Tibial artery (tissue), 4 donors: ENCODE results near the gene LMOD2.

ENCODE experiments used
- DNase-seq, 2 donors: peaks; one replicate each; pipeline ENCODE4 v3.0.0-alpha.2; 2019
- H3K27ac ChIP-seq, 2 donors: fragments of 200-600 bp; sonication (generic) in 1 of 2; 1 replicate in 1 of 2; 2 replicates in 1 of 2; pipeline ENCODE4 v1.5.1; 2018 to 2019; ENCODE audit warnings: mild to moderate bottlenecking in 1 of 2
- H3K27me3 ChIP-seq, 2 donors: fragments of 200-600 bp; sonication (generic) in 1 of 2; one replicate each; pipeline versions ENCODE4 v1.5.1 to v1.6.0; 2016 to 2019
- H3K36me3 ChIP-seq, 3 donors: fragments of 200-600 bp; sonication (generic) in 2 of 3; one replicate each; pipeline ENCODE4 v1.5.1; 2016 to 2019; ENCODE audit warnings: mild to moderate bottlenecking in 2 of 3
- H3K4me1 ChIP-seq, 4 donors: fragments of 200-600 bp; sonication (generic) in 2 of 4; 1 replicate in 3 of 4; 2 replicates in 1 of 4; pipeline ENCODE4 v1.5.1; 2016 to 2019
- H3K4me3 ChIP-seq, 2 donors: fragments of 200-600 bp; sonication (generic) in 1 of 2; 1 replicate in 1 of 2; 2 replicates in 1 of 2; pipeline ENCODE4 v1.5.1; 2018 to 2019; ENCODE audit warnings: mild to moderate bottlenecking in 2 of 2
- H3K9me3 ChIP-seq, 3 donors: fragments of 200-600 bp; sonication (generic) in 1 of 3; one replicate each; pipeline ENCODE4 v1.5.1; 2016 to 2019
- CTCF ChIP-seq, 2 experiments: fragments of 200-600 bp in 1 of 2; fragments of 450-650 bp in 1 of 2; IDR thresholded peaks; one replicate each; pipeline ENCODE4 v1.5.1; 2017 to 2019; ENCODE audit warnings: antibody characterized with exemption in 2 of 2, mild to moderate bottlenecking in 1 of 2, moderate library complexity in 1 of 2
- intact Hi-C: fragments of 100-400 bp; cut with DNase I; formaldehyde crosslinking; loops from one replicate; pipeline ENCODE4 v1.15.0; 2023; ENCODE audit warnings: low total_unique reads

LMOD2 gene

GRCh38 chr7:123615344-123615743, 40.3 kb upstream of the LMOD2 start:
- Histone ChIP-seq H3K27me3 (no peaks in the 10 kb centered on the region), H3K4me3 (no peak overlapping the region), H3K36me3 (no peaks in the 10 kb centered on the region), H3K4me1 (no peaks in the 10 kb centered on the region), H3K9me3 (no peaks in the 10 kb centered on the region), H3K27ac (no peak overlapping the region)
- no peak for TF ChIP-seq CTCF (IDR thresholded peaks at IDR 0.05)
- no peak for DNase-seq
- intact Hi-C loops, result no loop called here

- no peak for TF ChIP-seq CTCF (IDR thresholded peaks at IDR 0.05)
- no peaks in the 10 kb centered on the region for H3K4me1 ChIP-seq
- no peaks in the 10 kb centered on the region for H3K9me3 ChIP-seq
- no peak overlapping the region for H3K27ac ChIP-seq
- H3K27me3 ChIP-seq, result no peaks in the 10 kb centered on the region
- no peaks in the 10 kb centered on the region for H3K36me3 ChIP-seq
- DNase-seq, result no peak
- intact Hi-C loops, result no loop called here
- H3K4me3 ChIP-seq, result no peak overlapping the region
These were observed 39.4 kb upstream of the LMOD2 start for GRCh38 chr7:123616223-123616622.

GRCh38 chr7:123621707-123622106, 34.0 kb upstream of the LMOD2 start:
- TF ChIP-seq CTCF (IDR thresholded peaks at IDR 0.05), result no peak
- Histone ChIP-seq H3K27ac (no peak overlapping the region), H3K36me3 (no peaks in the 10 kb centered on the region), H3K9me3 (no peaks in the 10 kb centered on the region), H3K4me3 (no peak overlapping the region), H3K27me3 (no peaks in the 10 kb centered on the region), H3K4me1 (no peaks in the 10 kb centered on the region)
- no peak for DNase-seq
- intact Hi-C loops, result no loop called here

- Histone ChIP-seq H3K4me3 (no peak overlapping the region), H3K27ac (no peak overlapping the region)
These were observed 32.8 kb upstream of the LMOD2 start for GRCh38 chr7:123622660-123623386.

GRCh38 chr7:123624527-123625183, 31.0 kb upstream of the LMOD2 start:
- no peak overlapping the region for H3K4me3 ChIP-seq
- no peaks in the 10 kb centered on the region for H3K27me3 ChIP-seq
- intact Hi-C loops, result no loop called here
- TF ChIP-seq CTCF (IDR thresholded peaks at IDR 0.05), result peak in 1 of 2 experiments; percentile 19
- no peak for DNase-seq
- H3K4me1 ChIP-seq, result no peaks in the 10 kb centered on the region
- no peak overlapping the region for H3K27ac ChIP-seq
- no peaks in the 10 kb centered on the region for H3K36me3 ChIP-seq
- H3K9me3 ChIP-seq, result no peaks in the 10 kb centered on the region

More at GRCh38 chr7:123622660-123623386, 32.8 kb upstream of the LMOD2 start:
- intact Hi-C loops, result no loop called here
- no peak for DNase-seq
- H3K9me3 ChIP-seq, result no peaks in the 10 kb centered on the region
- H3K4me1 ChIP-seq, result no peaks in the 10 kb centered on the region
- no peaks in the 10 kb centered on the region for H3K27me3 ChIP-seq
- no peak for TF ChIP-seq CTCF (IDR thresholded peaks at IDR 0.05)
- no peaks in the 10 kb centered on the region for H3K36me3 ChIP-seq
